CD4-positive, alpha-beta T cell treated with Interleukin-12 subunit alpha and Interleukin-12 subunit beta, for 1 hour (primary cell): ENCODE data around the gene SH3BP2.

ENCODE experiments used
- DNase-seq: peaks from one replicate; pipeline ENCODE4 v3.0.0-alpha.2; 2020

SH3BP2 gene

DNA sequence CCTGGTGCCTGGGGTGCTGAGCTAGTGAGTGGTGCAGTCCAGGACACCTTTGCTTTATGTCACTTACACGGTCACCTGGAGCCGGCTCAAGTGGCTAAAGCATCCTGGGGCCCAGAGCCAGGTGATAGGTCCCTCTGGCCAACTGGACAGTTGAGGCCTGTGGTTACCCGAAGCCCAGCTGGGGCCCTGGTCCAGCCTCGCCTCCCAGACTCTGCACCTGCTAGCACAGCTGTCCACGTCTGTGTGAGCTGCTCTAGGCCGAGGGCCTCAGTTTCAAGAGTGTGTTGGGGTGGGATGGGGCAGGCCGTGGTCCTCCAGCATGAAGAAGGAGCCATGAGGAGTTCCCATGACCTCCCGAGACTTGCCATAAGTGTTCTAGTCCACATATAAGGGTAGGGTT, 43.1 kb downstream of the SH3BP2 start:
- DNase-seq = no peak

DNA sequence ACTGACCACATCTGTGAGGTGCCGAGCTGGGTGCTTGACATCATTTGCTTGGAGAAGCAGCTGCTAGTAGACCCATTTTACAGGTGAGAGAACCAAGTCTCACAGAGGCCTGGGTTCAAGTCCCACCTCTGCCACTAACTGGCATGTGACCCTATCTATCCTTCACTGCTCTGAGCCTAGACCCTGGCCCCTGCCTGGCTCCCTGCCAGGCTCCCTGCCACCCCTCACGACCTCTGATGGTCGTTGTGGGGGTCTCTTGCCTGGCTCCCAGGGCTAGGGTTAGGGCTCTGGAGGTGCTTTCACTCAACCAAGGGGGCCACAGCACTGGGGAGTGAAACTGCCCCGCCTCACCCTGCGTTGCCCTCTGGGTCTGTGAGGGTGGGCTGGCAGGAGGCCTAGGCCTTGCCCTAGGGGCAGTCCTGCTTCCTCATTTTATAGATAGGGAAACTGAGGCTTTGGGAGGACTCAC, 43.5 kb downstream of the SH3BP2 start:
- DNase-seq = no peak

DNA sequence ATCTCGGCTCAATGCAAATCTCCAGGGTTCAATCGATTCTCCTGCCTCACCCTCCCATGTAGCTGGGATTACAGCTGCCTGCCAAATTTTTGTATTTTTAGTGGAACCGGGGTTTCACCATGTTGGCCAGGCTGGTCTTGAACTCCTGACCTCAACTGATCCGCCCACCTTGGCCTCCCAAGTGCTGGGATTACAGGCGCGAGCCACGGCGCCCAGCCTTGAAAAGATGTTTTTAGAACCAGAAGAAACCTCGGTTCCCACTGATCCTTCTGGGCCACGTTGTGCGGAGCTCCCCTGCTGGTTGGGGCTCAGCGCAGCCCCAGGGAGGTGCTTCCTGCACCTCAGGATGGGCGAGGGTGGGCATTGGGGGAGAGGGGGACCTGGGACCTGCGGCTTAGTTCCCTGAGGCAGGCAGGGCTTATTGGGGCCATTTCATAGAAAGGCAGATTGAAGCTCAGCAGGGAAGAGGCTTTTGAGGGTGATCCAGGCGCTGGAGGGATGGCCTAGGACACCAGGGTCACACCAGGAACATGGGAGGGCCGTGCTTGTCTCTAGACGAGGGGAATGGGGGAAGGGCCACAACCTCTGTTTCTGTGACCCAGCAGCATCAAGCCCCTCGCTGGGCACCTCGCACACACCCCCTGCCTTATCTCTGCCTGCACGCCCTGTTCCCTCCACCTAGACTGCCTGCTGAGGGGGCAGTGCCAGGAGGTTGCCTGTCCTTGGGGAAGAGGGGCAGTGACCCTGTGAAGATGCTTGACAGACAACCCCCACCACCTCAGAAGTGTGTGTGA, 44.4 kb downstream of the SH3BP2 start:
- DNase-seq = no peak

DNA sequence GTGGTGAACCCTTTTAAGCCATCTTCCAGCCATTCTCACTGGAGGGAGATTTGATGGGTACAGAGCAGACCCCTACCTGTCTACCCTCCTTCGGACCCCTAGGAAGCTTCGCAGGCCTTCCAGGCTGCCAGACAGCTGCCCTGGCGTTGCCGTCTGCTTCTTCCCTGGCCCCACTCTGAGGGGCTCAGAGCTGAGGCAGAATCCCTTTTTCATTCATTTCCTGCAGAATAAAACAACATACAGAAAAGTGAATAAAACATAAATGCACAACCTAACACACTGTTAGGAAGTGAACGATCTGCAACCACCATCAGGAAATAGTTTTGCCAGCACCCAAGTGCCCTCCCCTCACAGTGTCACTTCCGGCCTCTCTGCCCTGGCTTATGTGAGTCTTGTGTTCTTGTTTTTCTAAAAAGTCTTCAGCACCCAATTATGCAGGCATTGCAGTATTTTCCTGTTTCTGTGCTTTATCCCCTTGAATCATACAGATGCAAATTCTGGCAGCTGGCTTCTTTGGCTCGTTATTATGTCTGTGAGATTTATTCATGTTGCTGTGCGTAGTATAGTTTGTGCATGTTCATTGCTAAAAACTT, 45.1 kb downstream of the SH3BP2 start:
- peak; percentile 80 for DNase-seq

DNA sequence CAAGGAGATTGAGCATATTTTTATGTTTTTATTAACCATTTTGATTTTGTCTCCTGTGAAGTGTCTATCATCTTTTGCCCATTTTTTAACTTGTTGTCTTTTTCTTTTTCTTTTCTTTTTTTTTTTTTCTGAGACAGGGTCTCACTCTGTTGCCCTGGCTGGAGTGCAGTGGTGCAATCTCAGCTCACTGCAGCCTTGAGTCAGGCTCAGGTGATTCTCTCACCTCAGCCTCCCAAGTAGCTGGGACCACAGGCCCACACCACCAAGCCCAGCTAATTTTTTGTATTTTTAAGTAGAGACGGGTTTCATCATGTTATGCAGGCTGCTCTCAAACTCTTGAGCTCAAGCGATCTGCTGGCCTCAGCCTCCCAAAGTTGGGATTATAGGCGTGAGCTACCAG, 46.2 kb downstream of the SH3BP2 start:
- DNase-seq = no peak

DNA sequence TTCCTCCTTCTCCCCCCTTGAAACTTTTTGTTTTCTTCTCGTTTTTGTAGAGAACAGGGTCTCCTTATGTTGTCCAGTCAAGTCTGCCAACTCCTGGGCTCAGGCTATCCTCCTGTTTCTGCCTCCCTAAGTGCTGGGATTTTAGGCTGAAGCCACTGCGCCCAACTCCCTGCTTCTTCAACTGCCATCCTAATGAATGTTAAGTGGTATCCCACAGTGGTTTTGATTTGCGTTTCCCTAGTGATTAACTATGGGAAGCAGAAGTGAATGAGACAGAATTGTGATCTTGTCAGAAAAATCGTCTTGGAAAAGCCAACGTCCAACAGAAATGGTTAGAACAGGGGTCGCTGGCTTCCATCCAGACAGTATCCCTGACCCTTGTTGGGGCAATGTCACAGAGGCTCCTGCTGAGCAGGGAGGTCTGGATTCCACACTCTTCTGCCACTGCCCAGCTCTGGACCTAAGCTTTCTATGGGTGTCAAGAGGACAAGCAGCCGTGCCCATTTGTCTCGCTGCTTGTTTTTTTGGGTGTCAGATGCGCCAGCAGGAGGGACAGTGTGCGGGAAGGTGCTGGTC, 49.9 kb downstream of the SH3BP2 start:
- DNase-seq = no peak

DNA sequence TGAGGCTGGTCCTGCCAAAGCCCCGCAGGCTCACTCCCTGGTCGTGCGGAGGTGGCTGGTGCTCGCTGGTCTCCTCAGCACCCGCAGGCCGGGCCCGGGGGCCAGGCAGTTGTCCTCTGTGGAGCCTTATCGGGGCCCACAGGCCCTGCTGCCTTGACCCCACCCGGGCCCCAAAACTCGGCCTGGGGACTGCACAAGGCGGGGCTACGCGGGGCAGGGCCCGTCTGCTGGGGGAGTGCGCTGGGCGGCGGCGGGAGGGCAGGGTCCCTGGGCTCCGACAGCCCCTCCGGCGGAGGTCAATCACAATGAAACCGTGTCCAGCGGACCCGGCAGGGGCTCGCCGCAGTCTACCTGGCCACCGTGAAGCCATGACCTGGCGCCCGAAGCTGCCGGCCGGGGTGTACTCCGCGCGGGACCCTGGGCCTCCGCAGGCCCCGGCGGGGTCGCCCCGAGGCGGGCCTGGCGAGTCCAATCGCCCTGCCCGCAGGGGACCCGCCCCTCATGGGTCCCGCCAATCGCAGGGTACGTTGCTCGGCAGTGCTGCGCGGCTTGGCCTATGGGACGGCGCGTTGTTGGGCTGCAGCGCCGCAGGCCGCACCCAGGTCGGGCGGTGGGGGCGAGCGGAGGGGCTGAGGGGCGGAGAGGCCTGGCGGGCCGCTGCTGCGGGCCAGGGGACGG, 50.5 kb downstream of the SH3BP2 start, which contains the start of gene ADD1:
Gene ADD1, plus strand, starts transcription at position 582 of the 678 bp plus-strand sequence. CDS start 32,072 bp downstream, outside the sequence.
- DNase-seq = peak; percentile 97

DNA sequence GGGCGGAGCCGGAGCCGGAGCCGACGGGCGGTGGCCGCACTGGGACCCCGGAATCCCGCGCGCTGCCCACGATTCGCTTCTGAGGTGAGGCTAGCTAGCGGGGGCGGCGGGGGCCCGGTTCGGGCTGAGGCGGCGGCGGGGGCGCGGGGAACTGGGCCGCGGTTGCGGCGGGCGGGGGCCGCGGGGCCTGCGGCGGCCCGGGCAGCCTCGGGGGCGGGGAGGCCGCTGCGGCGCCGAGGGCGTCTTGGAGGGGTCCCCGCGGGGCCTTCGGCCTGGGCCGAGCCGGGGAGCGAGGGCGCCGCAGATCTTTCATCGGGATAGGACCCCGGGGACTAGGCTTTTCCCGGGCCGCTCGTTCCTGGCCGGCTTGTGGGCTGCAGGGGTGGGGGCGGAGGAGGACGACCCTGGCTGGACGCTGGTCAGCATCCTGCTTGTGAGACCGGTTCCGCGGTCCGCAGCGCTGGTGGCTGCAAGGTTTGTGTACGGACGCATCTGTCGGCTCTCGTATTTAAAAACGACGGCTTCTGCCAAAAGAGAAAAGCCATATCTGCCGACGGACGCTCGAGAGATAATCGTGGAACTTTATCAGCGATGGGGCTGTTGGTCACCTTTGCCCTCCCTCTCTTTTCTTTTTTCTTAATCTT, 51.2 kb downstream of the SH3BP2 start:
- peak; percentile 16 for DNase-seq

DNA sequence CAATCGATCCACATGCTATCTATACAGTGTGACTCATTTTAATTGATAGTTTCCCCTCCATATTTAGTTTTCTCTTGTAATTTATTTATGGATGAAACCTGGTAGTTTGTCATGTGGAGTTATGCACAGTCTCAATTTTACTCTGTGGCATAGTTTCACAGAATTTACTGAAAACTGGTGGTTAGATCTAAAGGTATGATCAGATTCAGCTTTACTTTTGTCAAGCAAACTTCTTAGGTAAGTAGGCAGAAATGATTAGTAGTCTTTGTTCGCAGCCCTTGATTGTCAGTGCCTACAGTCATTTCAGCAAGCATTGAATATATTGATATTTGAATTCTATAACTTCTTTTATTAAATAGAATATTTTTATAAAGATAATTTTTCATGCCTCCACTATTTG, 53.3 kb downstream of the SH3BP2 start:
- no peak for DNase-seq

DNA sequence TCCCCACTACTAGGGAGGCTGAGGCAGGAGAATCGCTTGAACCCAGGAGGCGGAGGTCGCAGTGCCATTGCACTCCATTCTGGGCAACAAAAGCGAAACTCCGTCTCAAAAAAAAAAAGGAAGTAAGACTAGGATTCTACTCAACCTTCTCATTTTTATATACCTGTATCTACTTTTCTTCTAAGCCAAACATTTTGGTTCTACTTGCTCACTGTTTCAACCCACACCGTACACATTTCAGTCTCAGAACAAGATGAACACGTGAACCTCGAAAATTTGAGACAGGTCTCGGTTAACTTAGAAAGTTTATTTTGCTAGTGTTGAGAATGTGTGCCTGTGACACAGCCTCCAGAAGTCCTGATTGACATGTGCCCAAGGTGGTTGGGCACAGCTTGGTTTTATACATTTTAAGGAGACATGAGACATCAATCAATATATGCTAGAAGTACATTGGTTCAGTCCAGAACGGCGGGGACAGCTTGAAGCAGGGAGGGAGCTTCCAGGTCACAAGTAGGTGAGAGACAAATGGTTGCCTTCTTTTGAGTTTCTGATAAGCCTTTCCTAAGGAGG, 54.5 kb downstream of the SH3BP2 start:
- no peak for DNase-seq

DNA sequence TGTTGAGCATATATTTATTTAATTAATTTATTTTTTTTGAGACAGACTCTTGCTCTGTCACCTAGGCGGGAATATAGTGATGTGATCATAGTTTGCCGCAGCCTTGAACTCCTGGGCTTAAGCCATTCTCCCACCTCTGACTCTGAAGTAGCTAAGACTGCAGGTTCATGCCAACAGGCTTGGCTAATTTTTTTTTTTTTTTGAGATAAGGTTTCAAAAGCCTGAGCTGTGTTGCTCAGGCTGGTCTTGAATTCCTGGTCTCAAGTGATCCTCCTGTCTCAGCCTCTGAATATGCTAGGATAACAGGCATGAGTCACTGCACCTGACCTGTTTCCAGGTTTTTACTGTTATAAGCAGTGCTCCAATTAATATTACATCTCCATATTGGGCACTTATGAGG, 55.6 kb downstream of the SH3BP2 start:
- DNase-seq = no peak

DNA sequence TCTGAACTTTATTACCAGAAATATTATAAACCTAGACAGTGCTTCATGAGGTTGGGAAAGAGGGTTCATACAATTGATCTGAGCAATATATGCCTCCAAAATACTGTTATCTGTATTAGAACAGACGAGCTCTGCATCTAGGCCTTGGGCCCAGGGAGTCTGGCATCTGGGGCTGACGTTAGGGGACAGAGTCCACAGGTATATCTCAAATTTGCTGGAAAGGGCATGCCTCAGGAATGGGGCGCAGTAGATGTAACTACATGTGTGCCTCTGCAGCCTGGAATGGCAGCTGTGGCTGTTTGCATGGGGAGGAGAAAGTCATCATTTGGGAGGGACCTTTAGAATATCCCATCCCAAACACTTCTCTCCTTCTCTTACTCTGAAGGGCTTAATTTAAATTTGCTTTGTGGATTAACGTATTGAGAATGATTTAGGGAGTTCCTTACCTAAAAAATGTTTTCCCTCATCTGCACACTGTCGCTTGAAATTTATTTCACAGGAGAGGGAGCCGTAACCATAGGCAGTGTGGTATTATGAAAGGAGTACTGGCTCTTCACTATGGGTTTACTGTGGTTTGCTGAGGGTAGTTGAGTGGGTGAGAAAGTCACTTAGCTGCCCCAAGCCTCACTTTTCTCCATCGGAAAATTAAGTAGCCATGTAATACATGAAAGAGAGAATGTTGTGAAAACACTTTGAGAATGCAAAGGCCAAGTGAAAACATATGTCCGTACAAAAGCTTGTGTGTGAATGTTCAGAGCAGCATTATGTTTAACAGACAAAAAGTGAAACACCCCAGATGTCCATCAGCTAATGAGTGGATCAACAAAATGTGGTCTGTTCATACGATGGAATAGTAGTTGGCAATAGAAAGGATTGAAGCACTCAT, 56.6 kb downstream of the SH3BP2 start:
- no peak for DNase-seq

DNA sequence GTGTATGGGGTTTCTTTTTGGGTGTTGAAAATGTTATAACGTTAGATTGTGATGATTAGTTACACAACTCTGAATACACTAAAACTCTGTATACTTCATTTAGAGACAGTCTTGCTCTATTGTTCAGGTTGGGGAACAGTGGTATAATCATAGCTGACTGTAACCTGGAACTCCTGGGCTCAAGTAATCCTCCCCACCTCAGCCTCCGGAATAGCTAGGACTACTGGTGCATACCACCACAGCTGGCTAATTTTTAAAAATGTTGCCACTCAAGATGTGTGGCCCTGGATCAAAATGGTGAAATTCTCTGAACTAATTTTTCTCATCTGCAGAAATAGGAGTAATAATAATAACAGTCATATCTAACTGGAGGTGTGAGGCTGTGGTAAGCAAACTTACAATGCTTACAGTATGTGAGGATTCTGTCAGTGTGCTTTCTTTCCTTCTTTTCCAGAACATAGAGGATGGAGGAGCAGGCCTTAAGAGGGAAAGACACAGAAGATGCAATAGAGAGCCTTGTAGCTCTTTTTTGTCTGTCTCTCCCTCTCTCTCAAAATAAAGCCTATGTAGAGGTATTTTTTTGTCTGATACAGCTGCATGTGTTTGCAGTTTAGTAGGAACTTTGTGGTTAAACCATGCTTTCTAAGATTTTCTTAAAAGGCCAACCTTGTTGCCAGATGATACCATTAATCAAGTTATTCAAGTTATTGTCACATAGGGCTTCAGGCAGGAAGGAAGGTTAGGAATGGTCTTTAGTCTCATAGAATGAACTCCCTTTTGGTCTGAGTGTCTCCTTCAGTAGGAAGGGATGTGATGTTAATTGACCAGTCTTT, 58.3 kb downstream of the SH3BP2 start:
- DNase-seq = peak; percentile 9

DNA sequence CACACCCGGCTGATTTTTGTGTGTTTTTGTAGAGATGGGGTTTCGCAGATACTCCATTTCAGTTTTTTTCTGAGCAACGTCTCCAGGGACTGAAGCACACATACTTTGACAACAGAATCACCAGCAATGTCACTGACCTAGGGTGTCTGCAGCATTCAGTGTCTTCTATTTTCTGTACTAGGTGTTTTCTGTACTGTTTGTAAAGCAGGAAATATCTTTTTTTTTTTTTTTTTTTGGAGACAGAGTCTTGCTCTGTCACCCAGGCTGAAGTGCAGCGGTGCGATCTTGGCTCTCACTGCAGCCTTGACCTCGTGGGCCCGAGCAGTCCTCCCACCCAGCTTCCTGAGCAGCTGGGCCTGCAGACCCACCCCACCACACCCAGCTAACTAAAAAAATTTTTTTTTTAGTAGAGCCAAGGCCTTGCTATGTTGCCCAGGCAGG, 59.6 kb downstream of the SH3BP2 start:
- DNase-seq = peak; percentile 7

DNA sequence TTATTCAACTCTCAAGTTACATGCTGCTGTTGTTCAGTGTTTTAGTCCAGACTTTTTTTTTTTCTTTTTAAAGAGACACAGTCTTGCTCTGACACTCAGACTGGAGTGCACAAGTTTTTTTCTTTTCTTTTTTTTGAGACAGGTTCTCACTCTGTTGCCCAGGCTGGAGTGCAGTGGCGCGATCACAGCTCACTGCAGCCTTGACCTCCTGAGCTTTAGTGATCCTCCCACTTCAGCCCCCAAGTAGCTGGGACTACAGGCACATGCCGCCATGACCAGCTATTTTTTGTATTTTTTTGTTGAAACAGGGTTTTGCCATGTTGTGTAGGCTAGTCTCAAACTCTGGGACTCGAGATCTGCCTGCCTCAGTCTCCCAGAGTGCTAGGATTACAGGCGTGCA, 62.7 kb downstream of the SH3BP2 start:
- no peak for DNase-seq

DNA sequence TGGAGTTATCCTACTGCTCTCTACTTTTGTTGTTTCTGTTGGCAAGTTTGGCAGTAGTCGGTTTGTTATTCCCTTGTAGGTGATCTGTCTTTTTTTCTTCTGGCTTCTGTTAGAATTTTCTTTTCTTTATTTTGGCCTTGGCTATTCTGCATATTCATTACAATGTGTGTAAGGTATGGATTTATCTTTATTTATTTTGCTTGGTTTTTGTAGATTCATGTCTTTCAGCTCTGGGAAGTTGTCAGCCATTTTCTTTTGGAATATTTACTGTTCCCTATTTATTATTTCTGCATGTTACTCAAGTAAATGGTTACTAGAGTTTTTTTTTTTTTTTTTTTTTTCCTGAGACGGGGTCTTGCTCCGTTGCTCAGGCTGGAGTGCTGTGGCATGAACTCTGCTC, 63.4 kb downstream of the SH3BP2 start:
- DNase-seq = no peak

DNA sequence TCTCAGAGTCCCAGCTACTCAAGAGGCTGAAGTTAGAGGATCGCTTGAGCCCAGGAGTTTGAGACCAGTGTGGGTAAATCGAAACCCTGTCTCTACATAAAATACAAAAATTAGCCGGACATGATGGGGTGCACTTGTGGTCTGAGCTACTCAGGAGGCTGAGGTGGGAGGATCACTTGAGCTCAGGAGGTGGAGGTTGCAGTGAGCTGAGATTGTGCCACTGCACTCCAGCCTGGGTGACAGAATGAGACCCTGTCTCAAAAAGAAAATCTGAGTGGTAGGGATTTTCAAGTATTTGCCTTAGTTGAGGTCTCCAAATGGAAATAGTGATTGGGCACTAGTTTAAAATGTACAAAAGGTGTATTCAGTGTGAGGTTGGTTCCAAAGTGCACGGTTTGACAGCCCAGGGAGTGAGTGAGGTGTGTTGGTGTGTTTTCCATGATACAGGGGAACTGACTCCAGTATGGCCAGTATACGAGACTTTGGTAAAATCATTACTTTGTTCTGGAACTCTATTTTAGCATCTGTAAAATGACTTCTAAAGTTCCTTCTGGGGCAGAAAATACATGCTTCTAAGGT, 64.6 kb downstream of the SH3BP2 start:
- DNase-seq = no peak

DNA sequence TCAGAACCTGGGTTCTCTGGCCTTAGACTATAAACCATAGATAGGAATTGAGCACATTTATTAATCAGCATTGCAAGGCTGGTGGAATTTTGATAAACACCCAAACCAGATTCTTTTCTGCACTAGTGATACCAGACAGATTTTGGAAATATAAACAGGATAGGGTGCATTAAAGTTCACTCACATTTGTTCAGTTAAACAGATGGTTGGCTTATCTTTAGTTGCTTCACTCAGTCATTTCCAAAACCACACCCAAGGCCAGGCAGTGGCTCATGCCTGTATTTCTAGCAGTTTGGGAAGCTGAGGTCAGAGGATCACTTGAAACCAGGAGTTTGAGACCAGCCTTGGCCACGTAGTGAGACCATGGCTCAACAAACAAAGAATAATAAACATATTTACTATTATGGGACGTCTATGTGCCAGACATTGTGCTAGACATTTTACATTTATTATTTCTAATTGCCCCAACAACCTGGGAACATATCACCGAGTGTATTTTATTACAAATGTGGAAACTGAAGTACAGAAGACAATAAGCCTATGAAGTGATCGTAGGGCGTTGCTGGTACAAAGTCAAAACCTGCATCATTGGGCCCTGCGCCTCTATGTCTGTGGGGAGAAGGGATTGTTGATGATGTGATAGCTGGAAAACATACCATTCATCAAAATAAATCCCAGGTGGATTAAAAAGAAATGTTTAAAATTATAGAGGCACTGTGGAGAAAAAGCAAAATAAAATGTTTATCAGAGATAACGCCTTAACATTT, 65.7 kb downstream of the SH3BP2 start:
- DNase-seq = no peak

DNA sequence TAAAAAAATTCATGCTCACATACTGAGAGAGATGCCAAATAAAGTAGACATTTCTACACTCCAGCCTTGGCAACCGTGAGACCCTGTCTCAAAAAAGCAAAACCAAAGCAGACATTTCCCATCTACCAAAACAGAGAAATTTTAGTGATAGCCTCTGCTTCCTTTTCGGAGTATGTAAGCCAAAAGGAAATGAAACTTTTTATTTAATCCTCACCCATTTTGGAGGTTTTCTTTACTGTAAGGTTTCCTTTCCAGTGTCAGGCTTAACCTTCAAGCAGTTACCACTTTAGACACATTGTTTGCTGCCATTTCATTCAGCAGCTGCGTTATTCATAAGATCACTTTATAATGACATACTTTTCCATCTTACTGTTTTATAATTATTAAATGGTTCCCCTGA, 66.6 kb downstream of the SH3BP2 start:
- no peak for DNase-seq
